ENCODE measurements around the gene CHRM3. TPM values are rescaled to one million over a fixed set of nuclear protein-coding genes. Genes with fewer than 3 reads are reported as not detected.

CHRM3 gene
- total and polyA plus RNA-seq, 8 donors: 1.5 to 6.7 (median 2.4) TPM

DNA sequence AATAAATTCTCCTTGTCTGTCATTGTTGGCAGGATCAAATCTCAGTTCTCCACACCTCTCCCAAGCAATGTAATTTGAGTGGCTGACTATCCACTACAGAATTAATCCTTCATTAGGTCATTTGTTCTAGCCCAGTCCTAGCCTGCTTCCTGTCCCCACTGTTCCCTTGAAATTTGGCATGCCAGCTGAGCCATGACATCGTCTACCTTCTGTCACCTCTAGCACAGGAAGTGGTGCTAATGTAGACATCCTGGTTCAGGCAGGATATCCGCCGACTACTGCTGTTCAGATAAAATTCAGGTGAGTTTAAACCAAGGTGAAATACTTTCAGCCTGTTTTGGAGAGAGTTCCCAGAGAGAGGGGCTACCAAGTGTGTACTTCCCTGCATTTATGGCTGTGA is 5.9 kb downstream of the CHRM3 start:
- Histone ChIP-seq H3K36me3 (no peaks in the 10 kb centered on the region), H3K4me1 (peaks cover 5 to 9% of the 10 kb centered on the region in 2 donors), H3K9me3 (no peaks in the 10 kb centered on the region), H3K27me3 (peaks cover 13 to 25% of the 10 kb centered on the region in 2 donors), H3K27ac (no peak overlapping the region), H3K4me3 (no peak overlapping the region)
- intact Hi-C loops (cut with DNase I): no loop called here
- TF ChIP-seq, protein P1, sequence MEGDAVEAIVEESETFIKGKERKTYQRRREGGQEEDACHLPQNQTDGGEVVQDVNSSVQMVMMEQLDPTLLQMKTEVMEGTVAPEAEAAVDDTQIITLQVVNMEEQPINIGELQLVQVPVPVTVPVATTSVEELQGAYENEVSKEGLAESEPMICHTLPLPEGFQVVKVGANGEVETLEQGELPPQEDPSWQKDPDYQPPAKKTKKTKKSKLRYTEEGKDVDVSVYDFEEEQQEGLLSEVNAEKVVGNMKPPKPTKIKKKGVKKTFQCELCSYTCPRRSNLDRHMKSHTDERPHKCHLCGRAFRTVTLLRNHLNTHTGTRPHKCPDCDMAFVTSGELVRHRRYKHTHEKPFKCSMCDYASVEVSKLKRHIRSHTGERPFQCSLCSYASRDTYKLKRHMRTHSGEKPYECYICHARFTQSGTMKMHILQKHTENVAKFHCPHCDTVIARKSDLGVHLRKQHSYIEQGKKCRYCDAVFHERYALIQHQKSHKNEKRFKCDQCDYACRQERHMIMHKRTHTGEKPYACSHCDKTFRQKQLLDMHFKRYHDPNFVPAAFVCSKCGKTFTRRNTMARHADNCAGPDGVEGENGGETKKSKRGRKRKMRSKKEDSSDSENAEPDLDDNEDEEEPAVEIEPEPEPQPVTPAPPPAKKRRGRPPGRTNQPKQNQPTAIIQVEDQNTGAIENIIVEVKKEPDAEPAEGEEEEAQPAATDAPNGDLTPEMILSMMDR (IDR thresholded peaks at IDR 0.05): no peak
- ATAC-seq (no peak), DNase-seq (no peak)

DNA sequence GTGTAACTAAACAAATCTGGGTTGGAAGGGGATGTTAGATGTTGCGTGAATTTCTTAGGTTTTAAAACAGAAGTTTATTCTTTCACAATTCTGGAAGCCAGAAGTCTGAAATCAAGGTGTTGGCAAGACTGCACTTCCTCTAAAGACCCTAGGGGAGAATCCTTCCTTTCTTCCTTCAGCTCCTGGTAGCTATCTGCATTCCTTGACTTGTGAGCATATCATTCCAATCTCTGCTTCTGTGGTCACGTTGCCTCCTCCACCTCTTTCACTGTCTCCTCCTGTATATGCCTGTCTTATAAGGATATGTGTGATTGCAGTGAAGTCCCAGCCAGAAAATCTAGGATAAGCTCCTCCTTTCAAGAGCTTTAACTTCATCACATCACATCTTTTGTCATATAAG is 7.7 kb downstream of the CHRM3 start:
- no peak overlapping the region for H3K27ac ChIP-seq
- no peak overlapping the region for H3K4me3 ChIP-seq
- intact Hi-C loops (cut with DNase I): no loop called here
- ATAC-seq (no peak), DNase-seq (no peak)
- no peaks in the 10 kb centered on the region for H3K36me3 ChIP-seq
- TF ChIP-seq, protein P1 (IDR thresholded peaks at IDR 0.05): no peak
- no peaks in the 10 kb centered on the region for H3K9me3 ChIP-seq
- H3K27me3 ChIP-seq: peaks cover 0 to 7% of the 10 kb centered on the region in 2 donors
- no peaks in the 10 kb centered on the region for H3K4me1 ChIP-seq

DNA sequence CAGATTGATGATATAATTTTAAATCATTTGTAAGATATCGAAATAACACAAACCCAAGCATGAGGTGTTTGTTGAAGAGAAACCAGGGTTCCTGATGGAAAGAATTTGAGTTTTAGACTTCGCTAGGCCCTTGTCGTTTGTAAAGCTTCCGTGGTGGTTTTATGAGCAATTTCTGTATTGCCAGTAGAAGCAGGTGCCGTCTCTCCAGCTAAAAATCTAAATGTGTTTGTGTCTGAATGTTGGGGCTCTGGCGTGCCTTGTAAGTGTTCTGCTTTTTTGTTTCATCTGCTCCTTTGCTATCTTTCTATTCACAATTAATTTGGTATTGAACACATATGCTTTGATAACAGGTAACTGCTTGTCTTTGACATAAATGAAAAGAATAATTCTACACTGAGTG is 27.5 kb downstream of the CHRM3 start:
- DNase-seq: no peak
- TF ChIP-seq, protein P1 (IDR thresholded peaks at IDR 0.05): no peak
- Histone ChIP-seq H3K36me3 (no peaks in the 10 kb centered on the region), H3K4me1 (no peaks in the 10 kb centered on the region), H3K27me3 (no peaks in the 10 kb centered on the region), H3K4me3 (no peak overlapping the region), H3K27ac (no peak overlapping the region), H3K9me3 (no peaks in the 10 kb centered on the region)
- intact Hi-C loops (cut with DNase I): no loop called here
- no peak for ATAC-seq

DNA sequence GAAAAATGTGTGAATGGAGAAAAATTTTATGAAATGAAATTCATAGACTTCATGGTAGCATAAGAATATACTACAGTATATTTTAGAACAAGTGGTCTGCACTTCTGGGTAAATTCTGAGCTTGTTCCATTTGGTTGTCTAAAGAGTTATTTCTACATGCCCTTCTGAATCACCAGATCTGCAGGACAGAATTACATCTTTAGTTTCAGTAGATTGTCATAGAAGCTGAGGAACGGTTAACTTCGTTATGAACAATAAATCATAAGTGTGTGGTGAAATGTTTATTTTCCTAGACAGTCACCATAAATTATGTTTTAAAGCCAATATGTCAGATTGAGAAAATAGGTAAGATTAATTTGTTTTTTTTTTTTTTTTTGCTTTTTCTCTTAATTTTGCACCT is 30.9 kb downstream of the CHRM3 start:
- no peak for ATAC-seq
- no peaks in the 10 kb centered on the region for H3K27me3 ChIP-seq
- H3K4me1 ChIP-seq: no peaks in the 10 kb centered on the region
- DNase-seq: no peak
- no peak overlapping the region for H3K27ac ChIP-seq
- H3K9me3 ChIP-seq: no peaks in the 10 kb centered on the region
- H3K4me3 ChIP-seq: no peak overlapping the region
- no peaks in the 10 kb centered on the region for H3K36me3 ChIP-seq
- TF ChIP-seq, protein P1 (IDR thresholded peaks at IDR 0.05): no peak
- intact Hi-C loops (cut with DNase I): no loop called here

DNA sequence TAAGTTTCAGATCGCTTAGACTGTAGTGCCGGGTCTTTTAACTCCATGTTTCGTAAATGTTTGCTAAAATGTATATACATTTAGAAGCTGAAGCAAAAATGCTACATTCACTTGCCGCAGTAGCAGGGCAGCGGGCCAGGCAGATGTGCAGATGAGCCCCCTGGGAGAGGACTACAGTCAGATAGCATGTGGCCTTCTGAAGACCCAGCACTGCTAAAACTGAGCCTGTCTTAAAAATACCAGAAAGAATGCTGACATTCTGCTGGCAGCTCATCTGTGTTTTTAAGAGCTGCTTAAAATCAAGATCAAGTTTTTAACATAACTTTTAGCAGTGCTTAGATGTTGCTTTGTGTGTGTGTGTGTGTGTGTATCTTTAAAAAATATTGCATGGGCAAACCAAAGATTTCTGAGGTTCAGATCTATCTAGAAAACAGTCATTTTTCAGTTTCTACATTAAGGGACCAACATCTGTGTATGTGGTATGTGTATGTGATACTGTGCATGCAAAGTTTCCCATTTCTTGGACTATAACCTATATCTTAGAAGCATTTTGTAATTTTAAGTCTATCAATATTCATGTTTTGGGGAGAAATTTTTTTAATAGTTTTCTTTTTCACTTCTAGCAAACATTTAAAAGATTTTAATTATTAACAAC is 31.7 kb downstream of the CHRM3 start:
- H3K27me3 ChIP-seq: no peaks in the 10 kb centered on the region
- no peak overlapping the region for H3K27ac ChIP-seq
- no peaks in the 10 kb centered on the region for H3K9me3 ChIP-seq
- no peaks in the 10 kb centered on the region for H3K36me3 ChIP-seq
- no peak overlapping the region for H3K4me3 ChIP-seq
- TF ChIP-seq, protein P1 (IDR thresholded peaks at IDR 0.05): no peak
- no peaks in the 10 kb centered on the region for H3K4me1 ChIP-seq
- ATAC-seq (no peak), DNase-seq (no peak)
- intact Hi-C loops (cut with DNase I): no loop called here

Measured in left lung (tissue), 10 donors.